Kidney tubule cell (primary cell): ENCODE data around the gene IL1B.

Experiments
- DNase-seq: peaks from one replicate; pipeline ENCODE4 v3.0.0-alpha.2; 2018; ENCODE audit warnings: low spot score

IL1B gene

GRCh38 chr2:112829101-112829960, 7.2 kb downstream of the IL1B start:
- no peak for DNase-seq

GRCh38 chr2:112828251-112828691, 8.3 kb downstream of the IL1B start:
- no peak for DNase-seq

DNA sequence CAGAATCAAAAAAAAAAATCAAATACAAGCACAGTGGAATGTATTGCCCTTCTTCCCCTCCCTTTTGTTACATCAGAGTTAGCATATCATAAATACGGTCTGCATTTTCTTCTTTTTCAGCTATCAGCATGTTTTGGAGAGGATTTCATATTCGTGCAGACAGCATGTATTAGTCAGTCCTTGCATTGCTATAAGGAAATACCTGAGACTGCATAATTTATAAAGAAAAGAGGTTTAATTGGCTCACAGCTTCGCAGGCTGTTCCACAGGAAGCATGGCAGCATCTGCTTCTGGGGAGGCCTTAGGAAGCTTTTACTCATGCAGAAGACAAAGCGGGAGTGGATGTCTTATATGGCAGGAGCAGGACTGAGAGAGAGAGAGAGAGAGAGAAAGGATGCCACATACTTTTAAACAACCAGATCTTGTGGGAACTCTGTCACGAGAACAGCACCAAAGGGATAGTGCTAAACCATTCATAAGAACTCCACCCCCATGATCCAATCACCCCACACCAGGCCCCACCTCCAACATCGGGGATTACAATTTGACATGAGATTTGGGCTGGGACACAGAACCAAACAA, 8.9 kb downstream of the IL1B start:
- no peak for DNase-seq

GRCh38 chr2:112827009-112827408, 9.6 kb downstream of the IL1B start:
- no peak for DNase-seq

- no peak for DNase-seq
These were observed 10.9 kb downstream of the IL1B start for GRCh38 chr2:112825706-112826105.

DNA sequence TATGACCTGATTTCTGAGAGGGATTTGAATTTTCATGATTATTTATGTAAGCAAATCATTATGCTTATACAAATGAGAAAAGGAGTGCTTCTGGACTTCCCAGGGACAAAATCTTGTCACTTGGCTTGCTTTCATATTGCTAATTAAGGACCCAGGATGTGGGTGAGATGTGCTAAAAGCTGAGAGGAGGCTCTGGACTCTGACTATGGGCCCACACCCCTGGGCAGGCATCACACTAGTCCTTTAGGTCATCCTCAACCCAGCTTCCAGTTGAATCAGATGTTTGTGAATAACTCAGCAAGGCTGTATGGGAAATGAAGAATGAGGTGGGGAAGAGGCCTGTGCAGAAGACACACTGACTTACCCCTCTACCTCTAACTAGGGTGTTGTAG, 11.9 kb downstream of the IL1B start:
- peak; percentile 55 for DNase-seq

DNA sequence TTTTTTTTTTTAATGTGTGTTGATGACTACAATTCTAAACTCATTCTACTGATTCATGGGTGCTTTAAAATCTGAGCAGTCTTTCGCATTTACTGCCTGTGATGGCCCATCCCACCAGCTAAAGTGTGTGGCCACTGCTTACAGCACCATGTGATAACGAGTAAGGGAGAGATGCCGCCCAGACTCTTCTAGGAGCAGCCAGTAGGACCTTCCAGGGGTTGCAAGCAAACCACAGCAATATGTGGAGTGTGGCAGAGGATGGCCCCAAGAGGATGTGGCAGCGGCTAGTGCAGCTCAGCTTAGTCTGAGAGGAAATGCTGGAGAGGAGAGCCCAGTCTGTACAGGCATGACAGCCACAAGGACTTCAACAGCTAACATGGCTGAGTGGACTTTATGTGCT, 14.9 kb downstream of the IL1B start:
- DNase-seq = no peak

- peak; percentile 56 for DNase-seq
These were observed 15.4 kb downstream of the IL1B start for GRCh38 chr2:112821142-112821541.

DNA sequence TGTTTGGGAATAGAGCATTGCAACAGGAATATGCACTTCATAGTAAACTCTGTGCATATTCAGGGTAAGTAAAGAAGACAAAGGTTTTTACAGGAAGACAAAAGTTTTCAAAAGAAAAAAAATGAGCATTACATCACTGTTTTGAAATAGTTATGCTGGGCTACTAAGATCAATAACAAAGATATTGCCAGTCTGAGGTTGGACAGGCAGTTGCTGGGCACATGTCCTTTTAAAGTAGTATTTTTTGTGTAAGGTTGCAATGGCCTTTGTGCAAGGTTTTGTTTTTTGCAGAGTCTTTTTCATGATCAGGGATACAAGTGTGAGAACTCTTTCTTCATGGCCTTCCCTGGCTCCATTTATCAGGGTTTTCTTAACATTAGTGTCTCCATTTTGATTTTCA, 16.2 kb downstream of the IL1B start:
- DNase-seq = no peak

DNA sequence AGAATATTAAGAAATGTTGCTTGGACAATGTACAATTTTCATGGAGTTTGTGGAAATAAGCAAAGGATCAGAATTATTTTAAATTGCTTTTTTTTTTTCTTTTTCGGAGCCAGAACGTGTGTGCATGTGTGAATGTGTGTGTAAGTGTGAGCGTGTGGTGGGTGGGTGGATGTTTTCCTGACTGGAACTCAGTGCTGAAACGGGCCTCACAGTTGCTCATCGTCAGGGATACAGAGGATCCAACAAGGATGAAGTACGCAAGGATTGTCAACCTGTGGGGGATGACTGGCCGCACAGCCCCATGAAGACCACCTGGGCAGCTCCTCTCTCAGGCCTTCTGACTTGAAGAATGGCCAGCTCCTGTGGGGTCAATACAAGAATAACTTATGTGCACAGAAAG, 17.5 kb downstream of the IL1B start:
- DNase-seq = no peak

GRCh38 chr2:112818094-112818902, 18.3 kb downstream of the IL1B start:
- peak; percentile 63 for DNase-seq

- DNase-seq = no peak
These were observed 19.4 kb downstream of the IL1B start for GRCh38 chr2:112817082-112817689.

- peak; percentile 51 for DNase-seq
These were observed 22.3 kb downstream of the IL1B start for GRCh38 chr2:112814278-112814677.

- no peak for DNase-seq
These were observed 23.2 kb downstream of the IL1B start for GRCh38 chr2:112813280-112813966.

DNA sequence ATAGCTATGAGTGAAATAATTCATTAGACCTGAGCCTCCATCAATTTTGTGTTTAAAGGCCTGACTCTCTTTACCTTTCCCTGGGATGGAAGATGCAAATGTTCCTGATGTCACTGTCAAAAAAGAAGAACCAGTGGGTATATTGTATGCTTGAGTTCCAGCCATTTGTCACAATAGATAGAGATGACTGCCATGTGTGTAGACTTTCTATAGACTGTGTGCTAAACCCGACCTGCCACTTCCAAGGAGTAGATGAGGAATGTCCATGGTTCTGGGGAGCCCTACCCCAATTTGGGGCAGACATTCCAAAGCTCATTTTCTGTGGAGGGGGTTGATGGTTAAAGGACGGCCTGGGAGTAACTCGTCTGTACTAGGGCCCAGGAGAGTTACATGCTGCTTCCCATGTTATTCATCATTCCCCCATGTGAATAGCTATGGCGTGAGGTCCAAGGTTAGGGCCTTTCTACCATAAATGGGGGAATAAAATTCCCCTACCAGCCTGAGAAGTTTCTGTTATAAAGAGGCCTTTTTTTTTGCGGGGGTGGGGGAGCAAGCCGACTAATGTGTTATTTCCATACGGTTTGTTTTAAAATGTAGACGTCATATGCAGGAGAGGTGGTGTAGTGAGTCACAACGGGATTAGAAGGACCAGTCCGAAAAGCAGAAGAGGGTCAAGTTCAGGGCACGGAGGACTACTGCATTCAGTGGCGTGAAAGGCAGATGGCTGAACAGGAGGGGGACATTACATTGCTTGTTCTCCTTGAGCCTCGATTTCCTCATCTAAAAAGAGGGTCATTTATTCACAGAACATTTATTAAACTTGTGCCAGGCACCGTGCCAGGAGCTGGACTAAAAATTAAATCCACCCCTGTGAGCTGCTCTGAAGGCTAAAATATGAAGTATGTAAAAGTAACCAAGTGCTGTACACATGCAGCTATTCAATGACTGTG, 24.0 kb downstream of the IL1B start:
- peak; percentile 24 for DNase-seq

DNA sequence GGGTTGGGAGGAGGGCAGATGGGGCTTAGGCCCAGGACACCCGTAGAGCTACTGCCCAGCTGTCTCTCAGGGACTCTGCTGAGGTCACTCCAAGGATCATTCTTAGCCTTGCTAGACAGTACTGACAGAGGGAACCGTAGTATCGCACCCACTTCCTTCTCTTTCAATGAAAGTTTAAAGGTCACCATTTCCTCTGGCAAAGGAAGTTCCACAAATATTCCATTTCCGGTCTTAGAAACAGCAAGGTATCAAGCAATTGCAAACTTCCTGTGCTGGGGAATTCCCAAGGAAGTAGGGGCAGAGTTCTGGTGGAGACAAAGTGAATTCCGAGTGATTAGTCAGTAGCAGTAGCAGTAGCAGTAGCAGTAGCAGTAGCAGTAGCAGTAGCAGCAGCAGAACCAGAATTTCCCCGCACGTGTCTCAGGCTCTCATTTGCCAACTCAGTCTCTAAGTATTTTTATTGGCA, 24.7 kb downstream of the IL1B start:
- peak; percentile 98 for DNase-seq

GRCh38 chr2:112811276-112811831, 25.2 kb downstream of the IL1B start:
- no peak for DNase-seq

- no peak for DNase-seq
These were observed 27.5 kb downstream of the IL1B start for GRCh38 chr2:112809112-112809511.

GRCh38 chr2:112807233-112807807, 29.3 kb downstream of the IL1B start:
- no peak for DNase-seq

- no peak for DNase-seq
These were observed 31.0 kb downstream of the IL1B start for GRCh38 chr2:112805542-112805941.
